ENCODE results near the gene CNOT11. TPM values are rescaled to one million over a fixed set of nuclear protein-coding genes. Genes with fewer than 3 reads are reported as not detected.

The CNOT11 gene
- total RNA-seq, 1 experiment from 2014 or later, result 67.7 TPM

DNA sequence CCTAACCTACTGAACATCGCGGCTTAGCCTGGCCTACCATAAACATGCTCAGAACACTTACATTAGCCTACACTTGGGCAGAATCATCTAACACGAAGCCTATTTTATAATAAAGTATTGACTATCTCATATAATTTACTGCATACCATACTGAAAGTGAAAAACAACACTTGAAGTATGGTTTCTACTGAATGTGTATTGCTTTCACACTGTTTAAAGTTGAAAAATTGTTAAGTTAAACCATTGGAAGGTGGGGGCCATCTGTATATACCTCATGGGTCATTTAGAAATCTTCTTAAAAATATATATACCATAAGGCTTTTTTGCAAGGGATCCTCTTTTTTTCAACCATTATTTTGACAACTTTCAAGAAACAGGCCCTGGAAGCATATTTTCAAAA is 39.3 kb downstream of the CNOT11 start:
- CTCF ChIA-PET, result no interaction called here
- no TSS peak for BruUV-seq (replicated peaks)
- H3K4me3 Mint-ChIP-seq (ENCODE audit: low read depth, unreplicated experiment), result no peak overlapping the region
- no peaks in the 10 kb centered on the region for H3K27me3 Mint-ChIP-seq (ENCODE audit: unreplicated experiment)
- H3K4me1 Mint-ChIP-seq (ENCODE audit: low read depth, unreplicated experiment), result peaks cover 8% of the 10 kb centered on the region
- intact Hi-C loops (cut with micrococcal nuclease; ENCODE audit: unreplicated experiment), result no loop called here
- no peak overlapping the region for H3K27ac Mint-ChIP-seq (ENCODE audit: unreplicated experiment)
- H3K9me3 Mint-ChIP-seq (ENCODE audit: low read depth, unreplicated experiment), result no peaks in the 10 kb centered on the region
- no peak for DNase-seq
- TF ChIP-seq, protein P1, sequence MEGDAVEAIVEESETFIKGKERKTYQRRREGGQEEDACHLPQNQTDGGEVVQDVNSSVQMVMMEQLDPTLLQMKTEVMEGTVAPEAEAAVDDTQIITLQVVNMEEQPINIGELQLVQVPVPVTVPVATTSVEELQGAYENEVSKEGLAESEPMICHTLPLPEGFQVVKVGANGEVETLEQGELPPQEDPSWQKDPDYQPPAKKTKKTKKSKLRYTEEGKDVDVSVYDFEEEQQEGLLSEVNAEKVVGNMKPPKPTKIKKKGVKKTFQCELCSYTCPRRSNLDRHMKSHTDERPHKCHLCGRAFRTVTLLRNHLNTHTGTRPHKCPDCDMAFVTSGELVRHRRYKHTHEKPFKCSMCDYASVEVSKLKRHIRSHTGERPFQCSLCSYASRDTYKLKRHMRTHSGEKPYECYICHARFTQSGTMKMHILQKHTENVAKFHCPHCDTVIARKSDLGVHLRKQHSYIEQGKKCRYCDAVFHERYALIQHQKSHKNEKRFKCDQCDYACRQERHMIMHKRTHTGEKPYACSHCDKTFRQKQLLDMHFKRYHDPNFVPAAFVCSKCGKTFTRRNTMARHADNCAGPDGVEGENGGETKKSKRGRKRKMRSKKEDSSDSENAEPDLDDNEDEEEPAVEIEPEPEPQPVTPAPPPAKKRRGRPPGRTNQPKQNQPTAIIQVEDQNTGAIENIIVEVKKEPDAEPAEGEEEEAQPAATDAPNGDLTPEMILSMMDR (IDR thresholded peaks at IDR 0.05; ENCODE audit: unreplicated experiment), result no peak
- H3K36me3 Mint-ChIP-seq (ENCODE audit: insufficient read depth, unreplicated experiment), result peaks cover 15% of the 10 kb centered on the region

DNA sequence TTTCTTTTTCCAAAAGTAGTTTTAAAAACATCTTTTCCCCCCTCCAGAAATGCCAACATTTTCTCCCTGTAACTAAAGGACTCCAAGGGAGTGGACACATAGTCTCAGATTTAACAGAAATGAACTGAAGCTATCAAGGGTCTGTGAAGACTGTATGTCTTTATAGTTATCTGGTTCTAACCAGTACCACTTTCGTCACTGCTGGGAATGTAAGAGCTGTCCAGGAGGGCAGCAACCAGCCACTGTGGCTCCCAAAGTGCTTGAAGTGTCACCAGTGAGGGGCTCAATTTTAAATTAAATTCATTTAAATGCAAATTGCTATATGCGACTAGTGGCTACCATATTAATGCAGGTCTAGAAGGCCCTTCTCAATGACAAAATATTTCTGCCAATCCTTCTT is 40.9 kb downstream of the CNOT11 start:
- DNase-seq, result no peak
- no TSS peak for BruUV-seq (replicated peaks)
- TF ChIP-seq, protein P1 (IDR thresholded peaks at IDR 0.05; ENCODE audit: unreplicated experiment), result no peak
- Mint-ChIP-seq H3K27ac (ENCODE audit: unreplicated experiment) (no peak overlapping the region), H3K36me3 (ENCODE audit: insufficient read depth, unreplicated experiment) (peaks cover 23% of the 10 kb centered on the region), H3K4me3 (ENCODE audit: low read depth, unreplicated experiment) (no peak overlapping the region), H3K27me3 (ENCODE audit: unreplicated experiment) (no peaks in the 10 kb centered on the region), H3K9me3 (ENCODE audit: low read depth, unreplicated experiment) (no peaks in the 10 kb centered on the region), H3K4me1 (ENCODE audit: low read depth, unreplicated experiment) (peaks cover 8% of the 10 kb centered on the region)
- CTCF ChIA-PET, result interaction anchor here (0.7 kb wide), 1 partner anchor 497 kb away, joined by 3 read pairs; no protein-coding TSS in a partner anchor
- intact Hi-C loops (cut with micrococcal nuclease; ENCODE audit: unreplicated experiment), result no loop called here

DNA sequence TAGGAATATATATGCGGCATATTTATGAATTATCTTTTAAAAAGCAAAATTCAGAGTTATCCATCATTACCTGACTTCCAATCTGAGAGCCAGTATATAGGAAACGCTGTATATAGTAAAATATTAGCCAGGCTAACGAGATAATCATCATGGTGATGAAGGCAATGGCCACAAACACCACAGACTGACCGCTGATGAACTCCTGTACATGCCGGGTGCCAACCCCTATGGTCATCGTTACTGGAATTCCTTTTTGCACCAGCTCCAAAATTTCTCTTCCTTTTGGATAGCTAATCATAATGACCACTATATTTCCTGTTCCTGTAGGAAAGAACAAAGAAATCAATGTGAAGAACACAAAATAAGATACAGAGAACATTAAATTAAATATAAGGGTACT is 42.2 kb downstream of the CNOT11 start:
- H3K27me3 Mint-ChIP-seq (ENCODE audit: unreplicated experiment), result no peaks in the 10 kb centered on the region
- TF ChIP-seq, protein P1 (IDR thresholded peaks at IDR 0.05; ENCODE audit: unreplicated experiment), result no peak
- no peak for DNase-seq
- no peak overlapping the region for H3K4me3 Mint-ChIP-seq (ENCODE audit: low read depth, unreplicated experiment)
- peaks cover 13% of the 10 kb centered on the region for H3K4me1 Mint-ChIP-seq (ENCODE audit: low read depth, unreplicated experiment)
- BruUV-seq (replicated peaks), result no TSS peak
- CTCF ChIA-PET, result interaction anchor here (1.1 kb wide), 1 partner anchor 18 kb away, joined by 3 read pairs; no protein-coding TSS in a partner anchor
- no peak overlapping the region for H3K27ac Mint-ChIP-seq (ENCODE audit: unreplicated experiment)
- no peaks in the 10 kb centered on the region for H3K9me3 Mint-ChIP-seq (ENCODE audit: low read depth, unreplicated experiment)
- intact Hi-C loops (cut with micrococcal nuclease; ENCODE audit: unreplicated experiment), result no loop called here
- H3K36me3 Mint-ChIP-seq (ENCODE audit: insufficient read depth, unreplicated experiment), result peaks cover 23% of the 10 kb centered on the region

DNA sequence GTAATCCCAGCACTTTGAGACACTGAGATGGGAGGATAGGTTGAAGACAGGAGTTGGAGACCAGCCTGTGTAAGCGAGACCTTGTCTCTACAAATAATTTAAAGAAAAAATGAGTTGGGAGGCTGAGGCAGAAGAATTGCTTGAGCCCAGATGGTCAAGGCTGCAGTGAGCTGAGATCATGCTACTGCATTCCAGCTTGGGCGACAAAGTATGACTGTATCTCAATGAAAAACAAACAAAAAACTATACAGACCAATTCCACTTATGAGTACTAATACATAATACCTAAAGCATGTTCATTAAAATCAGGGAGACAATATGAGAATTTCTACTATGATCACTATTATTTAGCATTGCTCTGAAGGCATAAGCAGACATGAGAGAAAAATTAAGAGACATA is 43.2 kb downstream of the CNOT11 start:
- Mint-ChIP-seq H3K27ac (ENCODE audit: unreplicated experiment) (no peak overlapping the region), H3K4me3 (ENCODE audit: low read depth, unreplicated experiment) (no peak overlapping the region), H3K27me3 (ENCODE audit: unreplicated experiment) (no peaks in the 10 kb centered on the region), H3K4me1 (ENCODE audit: low read depth, unreplicated experiment) (peaks cover 19% of the 10 kb centered on the region), H3K9me3 (ENCODE audit: low read depth, unreplicated experiment) (no peaks in the 10 kb centered on the region), H3K36me3 (ENCODE audit: insufficient read depth, unreplicated experiment) (peaks cover 23% of the 10 kb centered on the region)
- no TSS peak for BruUV-seq (replicated peaks)
- no peak for DNase-seq
- CTCF ChIA-PET, result interaction anchor here (0.6 kb wide), 1 partner anchor 53 kb away, joined by 5 read pairs; no protein-coding TSS in a partner anchor
- TF ChIP-seq, protein P1 (IDR thresholded peaks at IDR 0.05; ENCODE audit: unreplicated experiment), result no peak
- intact Hi-C loops (cut with micrococcal nuclease; ENCODE audit: unreplicated experiment), result no loop called here

All from Calu3 (cell line).